A673 (cell line): ENCODE measurements around the gene NFATC2. TPM values are rescaled to one million over a fixed set of nuclear protein-coding genes. Genes with fewer than 3 reads are reported as not detected.

ENCODE experiments used
- BruUV-seq: library from RNA; stranded (reverse); fragments of 400-500 nt; replicated peaks from 2 replicates; lab custom pipeline; 2021; lab: Mats Ljungman, UMichigan
- CTCF ChIA-PET: fragments of 300-600 bp; sonication (Branson Sonifier 250); formaldehyde crosslinking; loops from one replicate; lab custom pipeline; 2022; ENCODE audit warnings: antibody characterized with exemption; lab: Charles Lee
- POLR2A ChIA-PET: fragments of 300-600 bp; sonication (Branson Sonifier 250); formaldehyde crosslinking; loops from one replicate; lab custom pipeline; 2022; ENCODE audit warnings: antibody characterized with exemption; ENCODE audit not compliant: low non-redundant PET; lab: Charles Lee
- DNase-seq: peaks from one replicate; pipeline ENCODE4 v3.0.0-alpha.2; 2015; ENCODE audit warnings: low spot score
- H3K27ac ChIP-seq: fragments of 200-600 bp; sonication (generic); 2 replicates; pipeline ENCODE4 v1.5.1; 2016; ENCODE audit warnings: mixed run types, low read depth, mild to moderate bottlenecking, mixed read lengths, antibody characterized with exemption, low read length; ENCODE audit not compliant: poor library complexity, severe bottlenecking
- H3K27me3 ChIP-seq: fragments of 200-600 bp; sonication (generic); replicated peaks from 2 replicates; pipeline ENCODE4 v1.6.1; 2017; ENCODE audit warnings: mixed run types, low read depth, mild to moderate bottlenecking, mixed read lengths, antibody characterized with exemption, low read length; ENCODE audit not compliant: insufficient read depth, poor library complexity
- H3K36me3 ChIP-seq: fragments of 200-600 bp; sonication (generic); 2 replicates; pipeline ENCODE4 v1.6.1; 2016; ENCODE audit warnings: mixed run types, mild to moderate bottlenecking, mixed read lengths, antibody characterized with exemption, low read length; ENCODE audit not compliant: insufficient read depth, poor library complexity, severe bottlenecking
- H3K4me1 ChIP-seq: fragments of 200-600 bp; sonication (generic); 2 replicates; pipeline ENCODE4 v1.6.1; 2017; ENCODE audit warnings: mixed run types, mild to moderate bottlenecking, mixed read lengths, antibody characterized with exemption, low read length; ENCODE audit not compliant: insufficient read depth, poor library complexity, severe bottlenecking
- H3K4me3 ChIP-seq: fragments of 200-600 bp; sonication (generic); 2 replicates; pipeline ENCODE4 v1.5.1; 2016; ENCODE audit warnings: low read depth, mixed run types, mild to moderate bottlenecking, mixed read lengths, low read length; ENCODE audit not compliant: poor library complexity, severe bottlenecking
- H3K9me3 ChIP-seq: fragments of 200-600 bp; sonication (generic); 2 replicates; pipeline ENCODE4 v1.6.1; 2016; ENCODE audit warnings: mixed run types, low read depth, mild to moderate bottlenecking, mixed read lengths, antibody characterized with exemption, low read length; ENCODE audit not compliant: poor library complexity, severe bottlenecking
- EZH2 ChIP-seq: fragments of 200-600 bp; sonication (generic); IDR thresholded peaks from 2 replicates; pipeline ENCODE4 v1.6.1; 2017; ENCODE audit warnings: borderline replicate concordance, low read depth, mild to moderate bottlenecking, mixed read lengths, antibody characterized with exemption, low read length; ENCODE audit not compliant: poor library complexity, severe bottlenecking
- intact Hi-C: fragments of 100-400 bp; cut with micrococcal nuclease; formaldehyde crosslinking; loops from one replicate; pipeline ENCODE4 v1.10.0; 2022; ENCODE audit not compliant: unreplicated experiment
- total RNA-seq: library from RNA; stranded (reverse); gene quantifications from 2 replicates; pipeline ENCODE4 v1.2.3, GENCODE V29; 2021
- TF ChIP-seq, protein P1 (sequence below): fragments of 300-800, 200-600 bp; sonication (generic); conservative IDR thresholded peaks from 2 replicates; pipeline ENCODE4 v1.5.1; 2017; ENCODE audit warnings: low read depth, mild to moderate bottlenecking, antibody characterized with exemption, low read length, moderate library complexity, mixed read lengths

The NFATC2 gene
- total RNA-seq, 1 experiment from 2014 or later: 0.64 TPM

DNA sequence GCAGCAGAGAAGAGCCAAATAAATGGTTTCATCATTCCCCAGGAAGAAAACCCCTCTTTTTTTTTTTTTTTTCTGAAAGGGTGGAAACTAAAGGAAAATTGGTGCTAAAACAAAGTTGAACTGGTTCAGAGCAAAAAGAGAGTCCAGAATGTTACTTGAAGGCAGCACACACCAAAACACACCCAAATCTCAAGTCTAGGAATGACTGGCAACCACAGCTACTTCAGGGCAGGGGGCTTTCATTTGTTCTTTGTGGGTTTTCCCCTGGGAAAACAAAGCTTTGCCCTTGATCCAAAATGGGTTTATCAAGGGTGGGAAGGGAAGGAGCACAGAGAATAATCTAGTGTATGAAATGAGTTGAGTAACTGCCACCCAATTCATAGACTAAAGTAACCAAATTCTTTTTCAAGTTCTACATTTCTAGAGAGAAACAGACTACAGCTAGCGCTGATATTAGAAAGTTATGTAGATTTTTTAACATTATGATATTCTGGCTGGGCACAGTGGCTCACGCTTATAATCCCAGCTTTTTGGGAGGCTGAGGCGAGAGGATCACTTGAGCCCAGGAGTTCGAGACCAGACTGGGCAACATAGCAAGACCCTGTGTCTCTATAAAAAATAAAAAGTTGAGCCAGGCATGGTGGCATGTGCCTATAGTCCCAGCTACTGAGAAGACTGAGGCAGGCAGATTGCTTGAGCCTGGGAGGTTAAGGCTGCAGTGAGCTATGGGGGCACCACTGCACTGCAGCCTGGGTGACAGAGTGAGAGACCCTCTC lies 119.8 kb downstream of the NFATC2 start:
- ChIA-PET CTCF (no interaction called here), POLR2A (no interaction called here)
- H3K36me3 ChIP-seq: no peaks in the 10 kb centered on the region
- no peaks in the 10 kb centered on the region for H3K27me3 ChIP-seq
- H3K27ac ChIP-seq: no peak overlapping the region
- no TSS peak for BruUV-seq
- H3K4me1 ChIP-seq: peaks cover 12% of the 10 kb centered on the region
- DNase-seq: no peak
- no peaks in the 10 kb centered on the region for H3K9me3 ChIP-seq
- H3K4me3 ChIP-seq: no peak overlapping the region
- intact Hi-C loops: no loop called here
- TF ChIP-seq EZH2: no peak
- TF ChIP-seq, protein P1, sequence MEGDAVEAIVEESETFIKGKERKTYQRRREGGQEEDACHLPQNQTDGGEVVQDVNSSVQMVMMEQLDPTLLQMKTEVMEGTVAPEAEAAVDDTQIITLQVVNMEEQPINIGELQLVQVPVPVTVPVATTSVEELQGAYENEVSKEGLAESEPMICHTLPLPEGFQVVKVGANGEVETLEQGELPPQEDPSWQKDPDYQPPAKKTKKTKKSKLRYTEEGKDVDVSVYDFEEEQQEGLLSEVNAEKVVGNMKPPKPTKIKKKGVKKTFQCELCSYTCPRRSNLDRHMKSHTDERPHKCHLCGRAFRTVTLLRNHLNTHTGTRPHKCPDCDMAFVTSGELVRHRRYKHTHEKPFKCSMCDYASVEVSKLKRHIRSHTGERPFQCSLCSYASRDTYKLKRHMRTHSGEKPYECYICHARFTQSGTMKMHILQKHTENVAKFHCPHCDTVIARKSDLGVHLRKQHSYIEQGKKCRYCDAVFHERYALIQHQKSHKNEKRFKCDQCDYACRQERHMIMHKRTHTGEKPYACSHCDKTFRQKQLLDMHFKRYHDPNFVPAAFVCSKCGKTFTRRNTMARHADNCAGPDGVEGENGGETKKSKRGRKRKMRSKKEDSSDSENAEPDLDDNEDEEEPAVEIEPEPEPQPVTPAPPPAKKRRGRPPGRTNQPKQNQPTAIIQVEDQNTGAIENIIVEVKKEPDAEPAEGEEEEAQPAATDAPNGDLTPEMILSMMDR: no peak

DNA sequence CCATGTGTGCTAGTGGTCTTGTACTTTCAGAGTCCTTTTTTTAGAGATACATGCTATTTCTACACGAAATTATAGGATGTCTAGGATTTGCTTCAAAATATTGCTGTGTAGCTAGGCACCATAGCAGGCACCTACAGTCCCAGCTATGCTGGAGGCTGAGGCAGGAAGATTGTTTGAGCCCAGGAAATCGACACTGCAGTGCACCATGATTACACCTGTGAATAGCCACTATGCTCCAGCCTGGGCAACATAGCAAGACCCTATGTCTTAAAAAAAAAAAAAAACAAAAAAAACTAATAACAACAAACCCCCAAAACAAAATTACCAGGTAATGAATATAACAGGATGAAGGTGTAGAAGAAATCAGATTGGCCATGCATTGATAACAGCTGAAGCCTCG lies 121.7 kb downstream of the NFATC2 start:
- TF ChIP-seq, protein P1: no peak
- TF ChIP-seq EZH2: no peak
- CTCF ChIA-PET: no interaction called here
- BruUV-seq: no TSS peak
- DNase-seq: no peak
- POLR2A ChIA-PET: no interaction called here
- intact Hi-C loops: no loop called here
- Histone ChIP-seq H3K4me3 (no peak overlapping the region), H3K9me3 (no peaks in the 10 kb centered on the region), H3K4me1 (peaks cover 12% of the 10 kb centered on the region), H3K27ac (no peak overlapping the region), H3K36me3 (no peaks in the 10 kb centered on the region), H3K27me3 (no peaks in the 10 kb centered on the region)

- H3K27me3 ChIP-seq: no peaks in the 10 kb centered on the region
- H3K36me3 ChIP-seq: no peaks in the 10 kb centered on the region
- peaks cover 12% of the 10 kb centered on the region for H3K4me1 ChIP-seq
- peak; percentile 49 for DNase-seq
- BruUV-seq: no TSS peak
- peak overlapping the region; percentile 41 for H3K27ac ChIP-seq
- intact Hi-C loops: no loop called here
- H3K4me3 ChIP-seq: no peak overlapping the region
- POLR2A ChIA-PET: no interaction called here
- CTCF ChIA-PET: no interaction called here
- no peaks in the 10 kb centered on the region for H3K9me3 ChIP-seq
- TF ChIP-seq, protein P1: no peak
- TF ChIP-seq EZH2: no peak
Observed at GRCh38 chr20:51420111-51420510, 122.4 kb downstream of the NFATC2 start.
